GM08714 (cell line): ENCODE measurements around the gene SZT2.
A peak's percentile ranks its signal among the peaks of the same experiment; 100 is the strongest.

Experiments
- H3K4me3 ChIP-seq: fragments of 200-500 bp; sonication (Bioruptor generic); 2 replicates; pipeline ENCODE4 v1.5.1; 2014; ENCODE audit warnings: mild to moderate bottlenecking, low read length, inconsistent platforms
- ZNF274 ChIP-seq: IDR thresholded peaks from 2 replicates; pipeline ENCODE4 v1.6.1; 2012; ENCODE audit warnings: mild to moderate bottlenecking, low read depth, low read length

Gene SZT2

DNA sequence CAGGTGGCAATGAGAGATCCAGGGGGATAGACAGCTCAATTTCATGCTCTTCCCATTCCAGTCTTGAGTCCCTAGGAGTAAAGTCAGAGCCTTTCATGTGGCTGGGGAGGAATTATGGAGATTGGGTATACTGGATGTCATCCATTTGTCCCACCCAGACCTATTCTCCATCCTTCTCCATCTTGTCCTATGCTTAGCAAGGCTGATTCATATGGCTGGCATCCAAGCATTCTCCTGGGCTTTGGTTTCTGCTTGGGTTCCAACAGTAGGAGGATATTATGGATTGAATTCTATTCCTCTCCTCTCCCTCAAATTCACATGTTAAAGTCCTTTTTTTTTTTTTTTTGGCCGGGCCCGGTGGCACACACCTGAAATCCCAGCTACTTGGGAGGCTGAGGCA lies 34.8 kb upstream of the SZT2 start:
- H3K4me3 ChIP-seq = no peak overlapping the region
- no peak for TF ChIP-seq ZNF274

DNA sequence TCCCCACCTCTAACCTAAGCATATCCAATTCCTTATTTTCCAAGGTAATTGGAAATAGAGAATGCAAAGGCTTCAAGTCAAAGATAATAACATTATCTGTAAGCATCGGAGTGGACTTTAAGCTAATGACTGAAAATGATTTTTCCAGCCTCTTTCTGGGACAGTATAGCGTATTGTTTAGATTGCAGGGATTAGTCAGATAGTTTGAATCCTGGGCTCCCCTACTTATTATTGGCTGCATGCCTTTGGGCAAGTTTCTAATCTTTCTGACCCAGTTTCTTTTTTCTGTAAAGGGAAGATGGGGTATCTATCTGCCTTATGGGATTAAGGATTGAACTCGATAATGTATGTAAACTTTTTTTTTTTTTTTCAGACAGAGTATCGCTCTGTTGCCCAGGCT lies 32.4 kb upstream of the SZT2 start:
- no peak overlapping the region for H3K4me3 ChIP-seq
- no peak for TF ChIP-seq ZNF274

DNA sequence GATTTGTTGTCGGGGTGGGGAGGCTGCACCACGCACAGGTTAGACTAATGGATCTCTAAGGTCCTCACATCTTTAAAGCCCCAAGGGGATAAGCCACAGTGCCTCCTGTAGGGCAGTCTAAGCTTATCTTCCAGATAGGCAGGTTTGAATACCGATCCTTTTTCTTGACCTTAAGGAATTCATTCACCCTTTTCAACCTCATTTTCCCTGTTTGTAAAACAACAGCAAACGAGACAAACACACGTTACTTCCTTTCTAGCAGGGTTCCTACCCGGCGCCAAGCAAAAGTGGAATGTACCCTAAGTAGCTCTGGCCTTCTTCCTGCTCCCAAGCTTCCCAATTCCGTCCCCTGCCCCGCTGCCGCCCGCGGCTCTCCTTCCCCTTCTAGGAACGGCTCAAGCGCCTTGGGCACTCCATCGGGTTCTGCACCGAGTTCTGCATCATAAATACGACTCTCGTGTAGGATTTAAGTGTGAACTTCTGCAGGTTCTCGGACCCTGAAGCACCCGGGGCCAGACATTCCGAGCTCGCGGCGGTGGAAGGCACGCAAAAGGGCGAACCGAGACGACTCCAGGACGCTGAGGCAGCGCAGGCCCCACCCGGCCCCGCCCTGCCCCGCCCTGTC lies 31.5 kb upstream of the SZT2 start:
- peak overlapping the region; percentile 87 for H3K4me3 ChIP-seq
- no peak for TF ChIP-seq ZNF274

DNA sequence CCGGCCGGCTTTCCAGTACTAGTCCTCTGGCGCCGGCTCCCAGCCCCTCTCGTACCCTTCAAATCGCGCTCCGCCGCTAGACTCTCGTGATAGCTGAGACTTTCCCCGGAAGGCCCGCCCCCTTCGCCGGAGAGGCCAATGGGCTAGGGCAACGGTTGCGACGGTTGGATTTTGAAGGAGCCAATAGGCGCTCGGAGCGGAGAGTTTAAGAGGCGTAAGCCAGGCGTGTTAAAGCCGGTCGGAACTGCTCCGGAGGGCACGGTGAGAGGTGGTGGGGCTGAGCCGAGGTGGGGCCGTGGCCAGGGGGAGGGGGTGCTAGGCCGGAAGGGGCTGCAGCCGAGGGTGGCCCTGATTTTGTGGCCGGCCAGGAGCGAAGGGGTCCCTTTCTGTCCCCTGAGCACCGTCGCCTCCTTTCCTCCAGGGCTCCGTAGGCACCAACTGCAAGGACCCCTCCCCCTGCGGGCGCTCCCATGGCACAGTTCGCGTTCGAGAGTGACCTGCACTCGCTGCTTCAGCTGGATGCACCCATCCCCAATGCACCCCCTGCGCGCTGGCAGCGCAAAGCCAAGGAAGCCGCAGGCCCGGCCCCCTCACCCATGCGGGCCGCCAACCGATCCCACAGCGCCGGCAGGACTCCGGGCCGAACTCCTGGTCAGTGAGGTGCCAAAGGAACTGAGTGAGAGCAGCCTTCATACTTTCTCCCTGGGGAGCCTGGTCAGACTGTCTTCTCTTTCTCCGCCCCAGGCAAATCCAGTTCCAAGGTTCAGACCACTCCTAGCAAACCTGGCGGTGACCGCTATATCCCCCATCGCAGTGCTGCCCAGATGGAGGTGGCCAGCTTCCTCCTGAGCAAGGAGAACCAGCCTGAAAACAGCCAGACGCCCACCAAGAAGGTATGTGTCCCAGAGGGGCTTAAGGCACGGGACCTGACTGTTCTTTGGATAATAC lies 30.7 kb upstream of the SZT2 start, which contains the start of gene CDC20:
TSS of gene CDC20 (plus strand) at position 236 of the 948 bp plus-strand sequence. CDS start at position 471, 235 bp downstream.
- TF ChIP-seq ZNF274 = no peak
- H3K4me3 ChIP-seq = peak within 1 kb of the TSS; percentile 93

DNA sequence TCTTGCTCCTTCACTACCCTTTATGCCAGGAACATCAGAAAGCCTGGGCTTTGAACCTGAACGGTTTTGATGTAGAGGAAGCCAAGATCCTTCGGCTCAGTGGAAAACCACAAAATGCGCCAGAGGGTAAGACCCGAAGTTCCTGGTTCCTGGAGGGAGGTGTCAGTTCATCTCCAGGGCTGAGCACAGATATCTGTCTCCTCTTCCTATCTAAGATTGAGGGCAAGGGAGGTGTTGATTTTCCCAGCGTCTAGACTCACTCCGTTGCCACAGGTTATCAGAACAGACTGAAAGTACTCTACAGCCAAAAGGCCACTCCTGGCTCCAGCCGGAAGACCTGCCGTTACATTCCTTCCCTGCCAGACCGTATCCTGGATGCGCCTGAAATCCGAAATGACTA lies 30.0 kb upstream of the SZT2 start:
- H3K4me3 ChIP-seq = peak overlapping the region; percentile 93
- no peak for TF ChIP-seq ZNF274

DNA sequence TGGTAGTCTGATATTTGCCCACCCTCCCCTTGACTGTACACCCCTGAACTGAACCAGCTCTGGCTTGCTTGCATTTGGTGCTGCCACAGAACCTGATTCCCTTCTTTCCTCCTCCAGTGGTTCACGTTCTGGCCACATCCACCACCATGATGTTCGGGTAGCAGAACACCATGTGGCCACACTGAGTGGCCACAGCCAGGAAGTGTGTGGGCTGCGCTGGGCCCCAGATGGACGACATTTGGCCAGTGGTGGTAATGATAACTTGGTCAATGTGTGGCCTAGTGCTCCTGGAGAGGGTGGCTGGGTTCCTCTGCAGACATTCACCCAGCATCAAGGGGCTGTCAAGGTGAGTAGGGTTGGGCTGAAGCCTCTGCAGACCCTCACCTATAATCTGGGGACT lies 29.1 kb upstream of the SZT2 start:
- no peak for TF ChIP-seq ZNF274
- H3K4me3 ChIP-seq = peak overlapping the region; percentile 93; the same call in 1 of the 2 replicates

DNA sequence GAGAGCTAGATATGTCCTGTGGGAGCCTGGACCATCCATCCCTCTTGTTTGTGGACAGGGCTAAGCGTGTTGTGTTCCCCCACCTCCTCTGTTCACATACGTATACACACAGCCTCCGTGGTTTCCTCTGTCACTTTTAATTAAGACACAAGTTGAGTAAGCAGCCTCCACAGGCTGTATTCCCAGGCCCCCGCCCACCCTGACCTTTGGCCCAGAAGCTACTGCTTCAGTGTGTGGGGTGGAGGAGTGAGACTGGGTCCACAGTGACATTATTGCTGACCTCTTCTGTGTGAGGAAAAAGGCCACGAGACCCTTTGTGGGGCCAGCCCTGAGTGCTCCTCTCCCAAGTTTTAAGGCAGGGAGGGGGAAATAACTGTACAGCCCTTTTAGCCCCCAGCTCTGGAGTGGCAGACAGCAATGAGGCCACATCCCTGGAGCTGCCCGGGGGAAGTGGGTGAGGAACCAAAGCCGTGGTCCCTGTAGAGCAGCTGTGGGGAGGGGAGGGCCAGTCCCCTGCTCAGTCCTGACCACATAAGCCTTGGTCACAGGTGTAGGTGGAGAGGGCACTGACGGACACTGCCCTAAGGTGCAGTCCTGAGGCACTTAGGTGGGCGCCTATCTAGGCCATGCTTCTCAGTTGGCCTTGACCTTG lies 26.3 kb upstream of the SZT2 start:
- TF ChIP-seq ZNF274 = no peak
- no peak overlapping the region for H3K4me3 ChIP-seq

DNA sequence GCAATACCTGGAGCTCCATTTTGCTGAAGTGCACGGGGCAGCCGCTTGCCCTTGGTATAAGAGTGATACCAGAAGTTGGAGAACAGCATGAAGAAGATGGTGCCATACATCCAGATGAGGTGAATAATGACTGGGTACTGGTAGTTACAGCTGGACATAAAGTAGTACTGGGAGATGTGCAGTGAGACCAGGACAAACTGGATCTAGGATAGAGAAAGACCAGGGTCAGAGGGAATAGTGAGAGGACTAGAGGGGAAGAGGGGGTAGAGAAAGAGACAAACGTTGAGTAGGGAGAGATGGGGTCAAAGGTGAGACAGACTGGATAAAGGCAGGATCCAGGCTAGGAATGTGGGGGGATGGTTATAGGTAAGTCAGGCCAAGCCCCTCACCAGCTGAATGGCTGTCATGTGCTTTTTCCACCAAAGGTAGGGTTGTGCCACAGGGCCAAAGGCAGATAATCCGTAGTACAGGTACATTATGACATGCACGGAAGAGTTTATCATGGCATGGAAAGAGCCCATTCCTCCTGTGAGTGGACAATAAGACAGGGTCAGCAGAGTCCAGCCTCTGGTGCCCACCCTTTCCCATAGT lies 25.7 kb upstream of the SZT2 start:
- TF ChIP-seq ZNF274 = no peak
- H3K4me3 ChIP-seq = no peak overlapping the region

DNA sequence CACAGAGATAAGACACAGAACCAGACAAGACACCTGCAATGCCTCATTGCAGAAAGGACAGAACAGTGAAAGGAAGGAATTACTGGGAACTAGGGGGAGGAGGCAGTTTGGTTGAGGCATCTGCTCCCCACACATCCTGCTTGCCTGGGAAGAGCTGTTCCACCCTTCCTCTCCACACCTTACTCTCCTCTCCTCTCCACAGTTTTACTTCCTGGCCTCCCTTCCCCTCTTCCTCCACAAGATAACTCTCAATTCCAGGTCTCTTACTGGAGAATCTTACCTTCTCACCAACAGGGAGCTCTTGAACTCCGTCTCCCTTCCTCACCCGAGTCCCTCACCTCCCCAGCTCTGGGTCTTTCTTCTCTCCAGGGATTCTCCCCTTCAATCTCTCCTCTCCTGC lies 24.0 kb upstream of the SZT2 start:
- H3K4me3 ChIP-seq = no peak overlapping the region; the same call in 1 of the 2 replicates

DNA sequence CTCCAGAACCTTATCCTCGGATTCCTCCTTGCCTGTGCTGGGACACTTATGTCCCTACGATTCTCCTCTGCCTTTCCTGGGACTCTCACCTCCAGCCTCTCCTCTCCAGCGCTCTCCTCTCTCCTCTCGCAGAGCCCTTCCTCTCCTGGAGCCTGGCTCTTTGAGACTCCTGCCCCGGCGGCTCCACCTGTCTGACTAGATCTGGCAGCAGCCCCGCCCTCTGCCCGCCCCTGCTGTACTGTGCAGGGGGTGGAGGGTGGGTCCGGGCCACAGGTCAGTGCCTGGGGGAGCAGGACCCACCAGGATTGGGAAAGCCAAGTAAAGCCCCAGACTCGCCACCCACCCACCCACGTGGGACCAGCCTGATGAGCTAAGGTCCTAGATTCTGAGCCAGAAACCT lies 23.5 kb upstream of the SZT2 start:
- TF ChIP-seq ZNF274 = no peak
- peak overlapping the region; percentile 75; the same call in 1 of the 2 replicates for H3K4me3 ChIP-seq

More for the DNA sequence above, 24.0 kb upstream of the SZT2 start:
- TF ChIP-seq ZNF274 = no peak

DNA sequence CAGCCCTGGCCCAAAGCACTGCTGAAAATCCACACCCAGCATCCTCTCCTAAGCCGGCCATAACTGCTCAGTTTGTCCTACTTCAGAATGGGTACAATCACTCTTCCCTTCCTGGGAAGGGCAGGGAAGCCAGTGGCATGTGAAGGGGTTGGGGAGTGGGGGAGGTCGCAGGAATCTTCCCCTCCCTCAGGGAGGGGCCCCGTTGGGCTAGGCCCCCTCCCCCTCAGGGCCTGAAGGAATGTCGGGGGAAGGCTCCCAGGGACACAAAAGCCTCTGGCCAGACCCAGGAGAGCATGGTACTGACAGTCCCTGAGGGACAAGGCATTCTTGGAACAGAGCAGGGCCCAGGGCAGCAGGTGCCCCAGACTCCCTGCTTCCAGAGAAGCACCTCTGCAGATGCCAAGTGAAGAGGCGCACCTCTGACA lies 23.1 kb upstream of the SZT2 start:
- TF ChIP-seq ZNF274 = no peak
- peak overlapping the region; percentile 75 for H3K4me3 ChIP-seq

DNA sequence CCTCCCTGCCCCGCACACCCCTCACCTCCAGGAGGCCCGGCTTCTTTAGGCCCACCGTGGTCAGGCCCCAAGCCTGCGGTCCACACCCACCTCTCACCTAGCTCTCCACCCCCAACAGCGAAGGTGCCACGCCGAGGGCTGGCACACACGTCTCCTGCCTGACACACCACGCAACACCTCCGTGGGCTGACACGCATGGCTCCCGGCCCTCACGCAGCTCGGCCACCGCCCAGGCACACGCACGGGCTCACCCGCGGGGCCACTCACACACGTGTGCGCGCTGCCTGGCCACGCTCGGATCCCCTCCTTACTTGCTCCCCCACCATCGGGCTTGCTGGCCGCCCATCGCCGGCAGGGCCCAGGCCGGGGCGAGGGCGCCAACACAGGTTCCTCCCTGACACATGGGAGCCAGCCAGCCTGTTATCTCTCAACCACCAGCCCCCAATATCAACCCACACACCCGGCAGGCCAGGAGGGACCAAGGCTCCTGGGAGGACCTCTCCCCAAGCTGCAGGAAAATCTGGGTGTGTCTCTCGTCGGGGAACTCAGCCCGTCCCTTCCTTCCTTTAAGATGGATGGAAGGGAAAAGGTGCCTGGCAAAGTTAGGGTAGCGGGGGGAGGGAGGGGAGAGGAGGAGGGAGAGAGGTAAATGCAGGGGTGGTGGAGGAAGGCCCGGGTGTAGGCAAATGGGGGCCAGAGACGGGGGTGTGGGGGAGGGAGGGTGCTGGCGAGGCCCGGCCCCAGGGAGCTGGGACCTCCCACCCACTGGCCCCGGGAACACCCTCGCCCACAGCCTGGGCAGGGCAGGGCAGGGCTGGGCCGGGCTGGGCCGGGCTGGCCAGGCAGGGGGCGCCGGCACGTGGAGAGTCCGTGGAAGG lies 22.4 kb upstream of the SZT2 start:
- peak overlapping the region; percentile 75 for H3K4me3 ChIP-seq
- no peak for TF ChIP-seq ZNF274

DNA sequence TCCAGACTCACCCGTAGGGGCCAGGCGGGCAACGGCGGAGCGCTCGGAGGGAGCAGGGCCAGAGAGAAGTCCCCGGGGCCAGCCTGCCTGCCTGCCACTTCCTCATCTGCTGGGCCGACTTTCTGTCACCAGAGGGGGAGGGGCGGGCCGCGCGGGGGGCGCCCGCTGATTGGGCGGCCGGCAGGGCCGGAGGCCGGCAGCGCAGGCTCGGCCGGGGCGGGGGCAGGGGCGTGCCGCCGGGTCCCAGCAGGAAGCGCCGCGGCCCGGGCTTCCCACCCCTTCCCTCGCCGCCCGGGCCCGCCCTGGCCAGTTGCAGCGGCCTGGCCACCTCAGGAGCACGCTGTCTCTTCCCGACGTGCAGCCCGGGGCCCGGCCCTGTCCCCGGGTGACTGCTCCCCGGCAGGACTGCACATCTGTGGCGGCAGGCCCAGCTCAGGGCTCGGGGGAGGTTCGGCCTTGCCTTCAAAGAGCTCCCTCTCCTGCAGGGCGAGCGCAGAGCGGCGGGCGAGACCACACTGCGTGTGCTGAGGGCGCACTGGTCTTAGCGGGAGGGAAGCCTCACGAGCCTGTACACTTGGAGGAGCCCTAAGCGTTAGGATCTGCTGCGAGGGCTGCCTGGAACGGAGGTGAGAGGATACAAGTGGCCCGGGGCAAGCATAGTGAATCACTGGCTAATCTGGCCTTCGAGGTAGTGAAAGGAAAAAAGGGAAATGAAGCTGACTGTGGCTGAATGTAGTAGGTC lies 21.6 kb upstream of the SZT2 start, which contains the start of gene ELOVL1:
TSS of gene ELOVL1 (minus strand) at position 108 of the 742 bp plus-strand sequence. CDS start 2,402 bp downstream, outside the sequence.
- H3K4me3 ChIP-seq = peak within 1 kb of the TSS; percentile 83
- no peak for TF ChIP-seq ZNF274
